Transverse colon (tissue), 4 donors: ENCODE data around the gene HMG20B. TPM values are rescaled to one million over a fixed set of nuclear protein-coding genes. Genes with fewer than 3 reads are reported as not detected.
A peak's percentile ranks its signal among the peaks of the same experiment; 100 is the strongest.

ENCODE experiments used
- DNase-seq: peaks from one replicate; pipeline ENCODE4 v3.0.0-alpha.2; 2019
- H3K27ac ChIP-seq, 4 donors: fragments of 200-600 bp; sonication (generic); 2 replicates each; pipeline ENCODE4 v1.5.1; 2016 to 2018; ENCODE audit warnings: inconsistent platforms in 4 of 4
- H3K27me3 ChIP-seq: fragments of 200-600 bp; sonication (generic); 2 replicates; pipeline ENCODE4 v1.5.1; 2017; ENCODE audit warnings: inconsistent platforms
- H3K36me3 ChIP-seq, 4 donors: fragments of 200-600 bp; sonication (generic); 2 replicates each; pipeline ENCODE4 v1.5.1; 2017 to 2019; ENCODE audit warnings: inconsistent platforms in 4 of 4
- H3K4me1 ChIP-seq, 4 donors: fragments of 200-600 bp; sonication (generic); 2 replicates each; pipeline ENCODE4 v1.5.1; 2017 to 2020; ENCODE audit warnings: inconsistent platforms in 4 of 4
- H3K4me3 ChIP-seq, 4 donors: fragments of 200-600 bp; sonication (generic); 1 replicate in 1 of 4; 2 replicates in 3 of 4; pipeline versions ENCODE4 v1.5.1 to v1.6.1; 2017 to 2019; ENCODE audit warnings: inconsistent platforms in 4 of 4
- H3K9me3 ChIP-seq, 2 donors: fragments of 200-600 bp; sonication (generic); 2 replicates each; pipeline ENCODE4 v1.5.1; 2017 to 2019; ENCODE audit warnings: inconsistent platforms in 2 of 2
- CTCF ChIP-seq, 5 experiments: fragments of 200-600 bp in 3 of 5; fragments of 450-650 bp in 2 of 5; sonication (generic) in 3 of 5; IDR thresholded peaks; 1 replicate in 2 of 5; 2 replicates in 3 of 5; pipeline ENCODE4 v1.5.1; 2016 to 2017; ENCODE audit warnings: antibody characterized with exemption in 5 of 5, inconsistent platforms in 3 of 5, mild to moderate bottlenecking in 2 of 5, moderate library complexity in 1 of 5
- EP300 ChIP-seq: sonication (generic); formaldehyde crosslinking; IDR thresholded peaks from one replicate; pipeline ENCODE4 v1.6.1; 2017; ENCODE audit warnings: antibody characterized with exemption, low read depth
- POLR2A ChIP-seq: fragments of 450-650 bp; IDR thresholded peaks from one replicate; pipeline ENCODE4 v1.6.1; 2016; ENCODE audit warnings: antibody characterized with exemption, mild to moderate bottlenecking, moderate library complexity
- POLR2AphosphoS5 ChIP-seq, 3 donors: sonication (generic); formaldehyde crosslinking; IDR thresholded peaks; one replicate each; pipeline ENCODE4 v1.6.1; 2016; ENCODE audit warnings: antibody characterized with exemption in 3 of 3
- WGBS, 2 donors: methylation state at CpG; one replicate each; pipeline ENCODE4 v1.1.5; 2018; ENCODE audit warnings: low coverage in 1 of 2; 5-methylcytosine and 5-hydroxymethylcytosine counted together
- in situ Hi-C, 4 donors: fragments of 200-750 bp; cut with MboI; loops; one replicate each; pipeline versions ENCODE4 v1.15.0 to v1.15.1; 2017; ENCODE audit warnings: low sequenced_read_pairs in 3 of 4, low pct_ligation_motif_present in 1 of 4, low pct_unique_long_range_greater_than_20kb in 1 of 4
- intact Hi-C: fragments of 100-400 bp; cut with DNase I; formaldehyde crosslinking; loops from one replicate; pipeline ENCODE4 v1.15.1; 2023; ENCODE audit warnings: low total_unique reads
- total RNA-seq, 4 donors: library from RNA; depleted of rRNA; stranded (reverse); fragments of >200 nt; gene quantifications; one replicate each; pipeline ENCODE4 v1.1.0, GENCODE V29; 2016

Gene HMG20B
- 100 to 1,000 TPM in 3 of 4 donors, 10 to 100 TPM in 1; 88.9 to 555 (median 130) TPM for total RNA-seq

DNA sequence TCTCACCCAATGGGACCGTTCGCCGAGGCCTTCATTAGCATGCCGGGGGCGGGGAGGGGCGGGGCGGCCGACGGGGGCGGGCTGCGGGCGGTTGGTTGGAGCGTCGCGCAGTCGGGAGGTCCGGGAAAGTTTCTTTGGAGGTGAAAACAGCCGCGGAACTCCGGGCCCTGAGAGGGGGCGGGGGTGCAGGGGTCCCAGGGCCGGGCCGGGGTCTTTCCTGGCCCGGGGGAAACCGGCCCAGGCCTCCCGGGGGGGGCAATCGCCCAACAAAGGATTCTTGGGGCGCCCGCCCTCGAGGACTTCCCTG lies at the start of gene HMG20B:
HMG20B (plus strand) TSS at position 90 of the 307 bp plus-strand sequence. CDS start 366 bp downstream, outside the sequence.
- intact Hi-C loops (no loop called here), in situ Hi-C loops (no loop called here)
- H3K4me3 ChIP-seq, result peak within 1 kb of the TSS; percentile 74 to 85 (median 80)
- no peak for DNase-seq
- 0% methylated on average over 10 of the region's 30 CpGs; no CpG with 5 or more reads in 1 of the 2 donors for WGBS, 2 donors
- peaks cover 14 to 60% (median 53%) of the 10 kb centered on the region in 4 donors for H3K4me1 ChIP-seq
- peak within 1 kb of the TSS; percentile 85 to 92 (median 90) for H3K27ac ChIP-seq
- H3K27me3 ChIP-seq, result no peaks in the 10 kb centered on the region
- no peaks in the 10 kb centered on the region for H3K36me3 ChIP-seq
- peak; percentile 44 for TF ChIP-seq POLR2A
- peak in 1 of 3 donors; percentile 42 for TF ChIP-seq POLR2AphosphoS5 (IDR thresholded peaks at IDR 0.05)
- no peak for TF ChIP-seq CTCF (IDR thresholded peaks at IDR 0.05)
- TF ChIP-seq EP300, result no peak
- no peaks in the 10 kb centered on the region for H3K9me3 ChIP-seq

DNA sequence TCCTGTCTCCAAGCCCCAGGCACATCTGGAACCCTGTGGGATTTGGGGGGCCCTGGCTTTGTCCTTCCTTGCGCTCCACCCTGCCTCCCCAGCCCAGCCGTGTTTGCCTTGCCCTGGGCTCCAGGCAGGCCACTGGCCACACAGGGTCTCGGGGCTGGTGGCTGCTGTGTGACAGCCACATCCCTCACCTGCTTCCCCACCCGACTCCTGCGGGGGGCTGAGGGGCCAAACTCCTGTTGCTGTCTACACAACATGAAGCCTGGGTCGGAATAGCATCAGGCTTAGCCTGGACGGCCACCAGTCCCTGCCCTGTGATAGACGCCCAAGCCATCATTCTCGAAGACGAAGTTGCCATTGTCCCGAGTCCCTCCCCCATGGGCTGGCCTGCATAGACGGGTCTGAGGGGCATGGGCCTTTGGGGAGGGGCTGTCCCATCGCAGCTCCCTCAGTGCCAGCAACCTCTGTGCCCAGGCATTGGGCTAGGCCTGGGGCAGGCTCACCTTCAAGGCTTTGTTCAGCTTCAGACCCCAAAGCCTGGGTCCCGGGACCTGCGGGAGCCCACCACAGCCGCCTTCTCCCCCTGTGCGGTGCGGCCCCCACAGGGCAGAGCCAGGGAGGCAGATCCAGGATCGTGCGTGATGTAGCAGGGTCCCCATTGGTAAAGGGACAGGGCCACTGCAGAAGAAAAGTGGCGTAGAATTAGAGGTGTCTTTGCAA lies 49.2 kb upstream of the HMG20B start:
- H3K27me3 ChIP-seq, result no peaks in the 10 kb centered on the region
- in situ Hi-C loops, result no loop called here
- H3K4me1 ChIP-seq, result peaks cover 0 to 3% (median 0%) of the 10 kb centered on the region in 4 donors
- no peak overlapping the region for H3K4me3 ChIP-seq
- intact Hi-C loops, result no loop called here
- TF ChIP-seq EP300 (no peak), POLR2A (no peak), CTCF (IDR thresholded peaks at IDR 0.05) (no peak), POLR2AphosphoS5 (IDR thresholded peaks at IDR 0.05) (no peak)
- no peaks in the 10 kb centered on the region for H3K9me3 ChIP-seq
- peaks cover 0 to 31% (median 11%) of the 10 kb centered on the region in 4 donors for H3K36me3 ChIP-seq
- no peak overlapping the region for H3K27ac ChIP-seq
- WGBS, 2 donors, result 92% methylated on average over 19 of the region's 21 CpGs; no CpG with 5 or more reads in 1 of the 2 donors
- DNase-seq, result no peak

DNA sequence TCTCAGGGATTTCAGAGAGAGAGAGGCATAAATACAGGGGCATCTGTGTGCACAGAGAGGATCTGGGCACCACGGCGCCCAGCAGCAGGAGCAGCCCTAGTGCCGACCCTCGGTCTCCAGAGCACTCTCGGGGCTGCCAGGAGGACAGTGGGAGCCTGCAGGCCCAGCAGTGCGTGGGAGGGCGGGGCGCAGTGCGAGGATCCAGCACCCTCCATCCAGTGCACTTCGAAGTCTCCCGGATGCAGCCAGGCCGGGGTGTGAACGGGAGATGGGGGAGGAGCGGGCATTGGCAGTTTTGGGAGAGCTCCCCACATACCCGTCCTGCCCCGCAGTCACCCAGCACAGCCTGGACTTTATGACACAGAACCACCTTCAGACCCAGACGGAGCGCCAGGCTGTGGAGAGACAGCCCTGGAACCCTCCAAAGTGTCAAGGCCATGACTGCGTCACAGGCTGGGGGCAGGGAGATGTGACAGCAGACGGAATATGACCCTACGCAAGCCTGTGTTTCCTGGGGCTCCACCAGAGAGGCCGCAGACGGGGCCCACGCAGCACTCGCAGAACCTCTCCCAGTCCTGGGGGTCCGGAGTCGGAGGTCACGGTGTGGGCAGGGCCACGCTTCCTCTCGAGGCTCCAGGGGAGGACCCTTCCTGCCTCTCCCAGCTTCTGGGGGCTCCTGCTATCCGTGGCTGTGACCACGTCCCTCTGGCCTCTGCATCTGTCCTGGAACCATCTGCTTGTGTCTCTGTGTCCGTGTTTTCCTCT lies 48.5 kb upstream of the HMG20B start:
- TF ChIP-seq EP300 (no peak), CTCF (IDR thresholded peaks at IDR 0.05) (no peak), POLR2A (no peak), POLR2AphosphoS5 (IDR thresholded peaks at IDR 0.05) (no peak)
- Histone ChIP-seq H3K4me1 (peaks cover 0 to 3% (median 0%) of the 10 kb centered on the region in 4 donors), H3K9me3 (no peaks in the 10 kb centered on the region), H3K27ac (no peak overlapping the region), H3K36me3 (peaks cover 0 to 31% (median 11%) of the 10 kb centered on the region in 4 donors), H3K27me3 (no peaks in the 10 kb centered on the region), H3K4me3 (no peak overlapping the region)
- intact Hi-C loops (no loop called here), in situ Hi-C loops (no loop called here)
- no peak for DNase-seq
- 88 to 92% methylated on average over 3 to 33 of the region's 33 CpGs for WGBS, 2 donors

DNA sequence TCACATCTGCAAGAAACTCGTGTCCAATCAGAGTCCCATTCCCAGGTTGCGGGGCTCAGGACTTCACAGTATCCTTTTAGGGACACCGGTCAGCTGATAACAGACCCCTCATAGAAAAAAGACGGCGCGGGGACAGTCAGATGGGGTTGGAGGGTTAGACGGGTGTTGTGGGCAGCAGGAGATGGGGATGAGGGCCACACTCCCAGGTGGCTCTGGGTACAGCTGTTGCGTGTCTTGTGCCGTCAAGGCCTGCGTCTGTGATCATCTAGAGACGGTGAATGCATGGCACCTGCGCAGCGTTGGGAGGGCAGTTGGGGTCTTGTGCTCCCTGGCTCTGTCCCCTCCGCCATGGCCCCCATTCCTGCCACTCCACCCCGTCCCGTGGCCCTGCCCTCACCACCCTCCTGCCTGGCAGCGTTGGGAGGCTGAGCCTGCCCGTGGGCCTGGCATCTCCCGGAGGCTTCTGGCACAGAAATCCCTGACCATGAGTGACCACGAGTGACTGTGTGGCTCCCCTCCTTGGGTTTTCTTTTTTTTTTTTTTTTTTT lies 47.8 kb upstream of the HMG20B start:
- Histone ChIP-seq H3K36me3 (peaks cover 0 to 31% (median 11%) of the 10 kb centered on the region in 4 donors), H3K4me3 (no peak overlapping the region), H3K4me1 (peaks cover 0 to 3% (median 0%) of the 10 kb centered on the region in 4 donors), H3K9me3 (no peaks in the 10 kb centered on the region), H3K27me3 (no peaks in the 10 kb centered on the region), H3K27ac (no peak overlapping the region)
- in situ Hi-C loops, result no loop called here
- 93% methylated on average over 20 of the region's 20 CpGs; no CpG with 5 or more reads in 1 of the 2 donors for WGBS, 2 donors
- intact Hi-C loops, result no loop called here
- no peak for DNase-seq
- no peak for TF ChIP-seq POLR2AphosphoS5 (IDR thresholded peaks at IDR 0.05)
- no peak for TF ChIP-seq POLR2A
- TF ChIP-seq CTCF (IDR thresholded peaks at IDR 0.05), result no peak
- no peak for TF ChIP-seq EP300
